ENCODE results near the gene ADAM10.
A peak's percentile ranks its signal among the peaks of the same experiment; 100 is the strongest.

GRCh38 chr15:58611731-58612676 lies 137.5 kb downstream of the ADAM10 start:
- TF ChIP-seq CTCF (conservative IDR thresholded peaks at IDR 0.05; ENCODE audit: low read length) (peak; percentile 39), EZH2phosphoT487 (IDR thresholded peaks at IDR 0.05; ENCODE audit: borderline replicate concordance) (no peak)

Data from Loucy (cell line).